Endodermal cell (in vitro differentiated cells): ENCODE results near the gene SOWAHD. TPM values are rescaled to one million over a fixed set of nuclear protein-coding genes. Genes with fewer than 3 reads are reported as not detected.

Source experiments
- DNase-seq: peaks from one replicate; pipeline ENCODE4 v3.0.0-alpha.2; 2017
- H3K27ac ChIP-seq: 2 replicates; pipeline ENCODE4 v1.5.1; 2013; ENCODE audit warnings: mild to moderate bottlenecking, low read depth, low read length, moderate library complexity
- H3K27me3 ChIP-seq: 2 replicates; pipeline ENCODE4 v1.6.1; 2013; ENCODE audit warnings: mild to moderate bottlenecking, low read length, moderate library complexity; ENCODE audit not compliant: insufficient read depth, control insufficient read depth, poor library complexity, severe bottlenecking
- H3K36me3 ChIP-seq: 2 replicates; pipeline ENCODE4 v1.7.0; 2013; ENCODE audit warnings: mild to moderate bottlenecking, low read length, moderate library complexity; ENCODE audit not compliant: control insufficient read depth, insufficient read depth
- H3K4me1 ChIP-seq: one replicate; pipeline ENCODE4 v1.7.0; 2013; ENCODE audit warnings: low read length; ENCODE audit not compliant: control insufficient read depth, insufficient read depth
- H3K4me3 ChIP-seq: 2 replicates; pipeline ENCODE4 v1.5.1; 2013; ENCODE audit warnings: mild to moderate bottlenecking, low read length, moderate library complexity
- H3K9ac ChIP-seq: 2 replicates; pipeline ENCODE4 v1.6.1; 2013; ENCODE audit warnings: mild to moderate bottlenecking, low read length, moderate library complexity; ENCODE audit not compliant: poor library complexity, severe bottlenecking; ENCODE audit errors: extremely low read depth
- H3K9me3 ChIP-seq: 2 replicates; pipeline ENCODE4 v1.6.1; 2013; ENCODE audit warnings: mild to moderate bottlenecking, low read length, moderate library complexity; ENCODE audit not compliant: control insufficient read depth
- H3K27ac Mint-ChIP-seq: 2 replicates; pipeline ENCODE4 v1.8.0; 2020; ENCODE audit warnings: mixed read lengths
- H3K27me3 Mint-ChIP-seq: 2 replicates; pipeline ENCODE4 v1.8.0; 2021; ENCODE audit warnings: mild to moderate bottlenecking, mixed read lengths; ENCODE audit not compliant: insufficient read depth
- H3K36me3 Mint-ChIP-seq: 2 replicates; pipeline ENCODE4 v1.8.0; 2020; ENCODE audit warnings: low read depth, mixed read lengths
- H3K4me1 Mint-ChIP-seq: 2 replicates; pipeline ENCODE4 v1.8.0; 2020; ENCODE audit warnings: mixed read lengths
- H3K4me3 Mint-ChIP-seq: 2 replicates; pipeline ENCODE4 v1.8.0; 2020; ENCODE audit warnings: mild to moderate bottlenecking, moderate library complexity, mixed read lengths
- H3K9me3 Mint-ChIP-seq: 2 replicates; pipeline ENCODE4 v1.8.0; 2020; ENCODE audit warnings: mild to moderate bottlenecking, mixed read lengths
- WGBS, 2 experiments: methylation state at CpG; one replicate each; pipeline versions ENCODE4 v1.1.5 to v1.1.7; 2013; ENCODE audit warnings: missing lambda C conversion rate in 2 of 2, mixed read lengths in 1 of 2; ENCODE audit not compliant: insufficient coverage in 1 of 2, insufficient read length in 1 of 2; 5-methylcytosine and 5-hydroxymethylcytosine counted together
- total RNA-seq, 2 donors: library from RNA; stranded (reverse); fragmentation: NEBNext Ultra II Directional in 1 of 2; extraction: Animal tissue kit (Norgen Biotek cat#: 25700) in 1 of 2; gene quantifications; 2 replicates in 1 of 2; 3 replicates in 1 of 2; pipeline ENCODE4 v1.2.1, GENCODE V29; 2021
- TF ChIP-seq, protein P1 (sequence below): fragments of 200-600 bp; sonication (generic); conservative IDR thresholded peaks from 2 replicates; pipeline ENCODE4 v1.5.0; 2021; ENCODE audit warnings: antibody characterized with exemption, mild to moderate bottlenecking

Gene SOWAHD
- total RNA-seq, 2 donors from 2014 or later = 1.7 to 2.7 TPM

GRCh38 chrX:119735467-119735866 lies 22.9 kb upstream of the SOWAHD start:
- DNase-seq = no peak
- no peaks in the 10 kb centered on the region for H3K27me3 ChIP-seq
- Mint-ChIP-seq H3K27me3 (peaks cover 1% of the 10 kb centered on the region), H3K4me1 (no peaks in the 10 kb centered on the region), H3K9me3 (peaks cover 72% of the 10 kb centered on the region), H3K36me3 (no peaks in the 10 kb centered on the region), H3K4me3 (no peak overlapping the region), H3K27ac (no peak overlapping the region)
- no peaks in the 10 kb centered on the region for H3K4me1 ChIP-seq
- no peaks in the 10 kb centered on the region for H3K9me3 ChIP-seq
- H3K27ac ChIP-seq = no peak overlapping the region
- 84 to 100% methylated on average over 2 to 6 of the region's 6 CpGs for WGBS, 2 experiments
- no peak overlapping the region for H3K9ac ChIP-seq
- TF ChIP-seq, protein P1, sequence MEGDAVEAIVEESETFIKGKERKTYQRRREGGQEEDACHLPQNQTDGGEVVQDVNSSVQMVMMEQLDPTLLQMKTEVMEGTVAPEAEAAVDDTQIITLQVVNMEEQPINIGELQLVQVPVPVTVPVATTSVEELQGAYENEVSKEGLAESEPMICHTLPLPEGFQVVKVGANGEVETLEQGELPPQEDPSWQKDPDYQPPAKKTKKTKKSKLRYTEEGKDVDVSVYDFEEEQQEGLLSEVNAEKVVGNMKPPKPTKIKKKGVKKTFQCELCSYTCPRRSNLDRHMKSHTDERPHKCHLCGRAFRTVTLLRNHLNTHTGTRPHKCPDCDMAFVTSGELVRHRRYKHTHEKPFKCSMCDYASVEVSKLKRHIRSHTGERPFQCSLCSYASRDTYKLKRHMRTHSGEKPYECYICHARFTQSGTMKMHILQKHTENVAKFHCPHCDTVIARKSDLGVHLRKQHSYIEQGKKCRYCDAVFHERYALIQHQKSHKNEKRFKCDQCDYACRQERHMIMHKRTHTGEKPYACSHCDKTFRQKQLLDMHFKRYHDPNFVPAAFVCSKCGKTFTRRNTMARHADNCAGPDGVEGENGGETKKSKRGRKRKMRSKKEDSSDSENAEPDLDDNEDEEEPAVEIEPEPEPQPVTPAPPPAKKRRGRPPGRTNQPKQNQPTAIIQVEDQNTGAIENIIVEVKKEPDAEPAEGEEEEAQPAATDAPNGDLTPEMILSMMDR = no peak
- H3K4me3 ChIP-seq = no peak overlapping the region
- H3K36me3 ChIP-seq = no peaks in the 10 kb centered on the region

- Mint-ChIP-seq H3K4me1 (no peaks in the 10 kb centered on the region), H3K4me3 (no peak overlapping the region), H3K27ac (no peak overlapping the region), H3K36me3 (no peaks in the 10 kb centered on the region), H3K9me3 (peaks cover 70% of the 10 kb centered on the region), H3K27me3 (peaks cover 1% of the 10 kb centered on the region)
- H3K36me3 ChIP-seq = no peaks in the 10 kb centered on the region
- 94% methylated on average over 7 of the region's 12 CpGs; no CpG with 5 or more reads in 1 of the 2 experiments for WGBS, 2 experiments
- no peaks in the 10 kb centered on the region for H3K27me3 ChIP-seq
- no peak overlapping the region for H3K9ac ChIP-seq
- H3K9me3 ChIP-seq = no peaks in the 10 kb centered on the region
- H3K27ac ChIP-seq = no peak overlapping the region
- no peaks in the 10 kb centered on the region for H3K4me1 ChIP-seq
- no peak for DNase-seq
- no peak overlapping the region for H3K4me3 ChIP-seq
- TF ChIP-seq, protein P1 = no peak
Observed at GRCh38 chrX:119736206-119736764, 22.1 kb upstream of the SOWAHD start.

- WGBS, 2 experiments = 77 to 92% methylated on average over 2 to 5 of the region's 5 CpGs
- Mint-ChIP-seq H3K27ac (no peak overlapping the region), H3K4me1 (no peaks in the 10 kb centered on the region), H3K27me3 (no peaks in the 10 kb centered on the region), H3K36me3 (no peaks in the 10 kb centered on the region), H3K4me3 (no peak overlapping the region), H3K9me3 (peaks cover 59% of the 10 kb centered on the region)
- Histone ChIP-seq H3K4me1 (no peaks in the 10 kb centered on the region), H3K9ac (no peak overlapping the region), H3K36me3 (no peaks in the 10 kb centered on the region), H3K27me3 (no peaks in the 10 kb centered on the region), H3K9me3 (no peaks in the 10 kb centered on the region), H3K27ac (no peak overlapping the region), H3K4me3 (no peak overlapping the region)
- TF ChIP-seq, protein P1 = no peak
- no peak for DNase-seq
Observed at GRCh38 chrX:119738742-119739141, 19.6 kb upstream of the SOWAHD start.
